Retina (tissue), 1 donor: Measurements from ENCODE around the gene BPIFA3.
A peak's percentile ranks its signal among the peaks of the same experiment; 100 is the strongest.

Experiments used
- DNase-seq: peaks from one replicate; pipeline ENCODE4 v3.0.0-alpha.2; 2016

Gene BPIFA3

GRCh38 chr20:33229843-33230242 is 12.7 kb downstream of the BPIFA3 start:
- DNase-seq: no peak

- no peak for DNase-seq
These were observed 14.1 kb downstream of the BPIFA3 start for GRCh38 chr20:33231237-33231636.

GRCh38 chr20:33232486-33233072 is 15.4 kb downstream of the BPIFA3 start:
- no peak for DNase-seq

DNA sequence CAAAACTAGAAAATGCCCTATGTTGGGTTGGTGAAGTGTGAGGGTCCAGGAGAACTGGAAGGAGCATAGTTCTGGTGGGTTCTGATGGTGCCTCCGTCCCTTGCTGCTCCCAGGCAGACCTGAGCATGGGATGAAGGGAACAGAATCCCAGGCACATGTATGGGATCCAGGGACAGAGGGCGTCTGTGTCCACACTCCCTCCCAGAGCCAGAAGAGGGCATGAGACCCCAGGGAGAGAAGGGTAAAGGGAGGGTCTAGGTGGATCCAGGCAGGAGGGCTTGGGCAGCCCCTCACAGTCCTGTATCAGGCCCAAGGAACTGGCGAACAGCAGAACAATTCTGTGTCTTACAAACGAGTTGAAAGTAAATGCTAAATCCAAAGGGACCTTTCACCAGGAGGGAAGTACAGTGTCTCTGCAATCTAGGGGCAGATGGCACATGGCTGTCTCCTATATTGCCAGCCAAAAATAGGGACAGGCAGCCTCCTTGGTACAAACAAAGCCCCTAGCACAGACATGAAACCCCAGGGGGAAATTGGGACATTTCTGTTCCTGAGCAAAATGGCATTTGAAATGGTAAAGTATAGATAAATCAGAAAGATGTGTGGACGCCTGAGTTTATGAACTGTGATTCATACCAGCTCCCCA is 16.1 kb downstream of the BPIFA3 start:
- DNase-seq: no peak

DNA sequence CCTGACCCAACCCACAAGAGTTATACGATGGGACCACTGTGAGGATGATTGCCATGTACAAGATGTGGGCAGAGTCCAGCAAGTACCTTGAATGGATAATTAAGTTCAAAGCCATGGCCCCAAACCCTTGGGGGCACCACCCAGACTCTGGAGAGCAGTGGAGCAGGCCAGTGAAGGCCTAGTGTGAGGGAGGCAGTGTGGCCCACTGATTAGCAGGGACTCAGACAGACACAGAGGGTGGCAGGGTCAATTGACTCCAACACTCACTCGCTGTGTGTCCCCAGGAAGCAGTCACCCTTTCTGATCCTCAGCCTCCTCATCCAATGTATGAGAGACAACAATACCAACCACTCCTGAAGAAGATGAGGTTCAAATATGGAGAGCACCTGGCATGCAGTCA is 16.9 kb downstream of the BPIFA3 start:
- DNase-seq: no peak

DNA sequence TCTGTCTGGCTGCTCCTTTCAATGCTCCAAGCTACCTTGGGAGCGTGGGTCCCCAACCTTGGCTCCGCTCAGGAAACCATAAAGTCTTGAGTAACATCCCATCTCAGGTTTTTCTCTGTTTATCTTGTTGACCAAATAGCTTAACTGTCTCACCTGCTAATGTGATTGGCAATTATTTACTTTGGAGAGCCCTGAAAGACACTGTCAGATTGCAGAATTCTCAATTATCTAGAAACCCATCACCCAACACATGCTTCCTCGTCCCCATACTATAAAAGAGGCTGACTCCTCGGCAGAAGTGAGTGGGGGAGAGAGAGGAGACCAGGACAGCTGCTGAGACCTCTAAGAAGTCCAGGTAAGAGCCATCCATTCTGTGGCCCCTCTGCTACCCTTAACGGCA is 18.5 kb downstream of the BPIFA3 start, which contains the start of gene BPIFA1:
Gene BPIFA1 (plus strand): TSS at position 301 of the 400 bp plus-strand sequence. CDS start 1,716 bp downstream, outside the sequence.
- no peak for DNase-seq

DNA sequence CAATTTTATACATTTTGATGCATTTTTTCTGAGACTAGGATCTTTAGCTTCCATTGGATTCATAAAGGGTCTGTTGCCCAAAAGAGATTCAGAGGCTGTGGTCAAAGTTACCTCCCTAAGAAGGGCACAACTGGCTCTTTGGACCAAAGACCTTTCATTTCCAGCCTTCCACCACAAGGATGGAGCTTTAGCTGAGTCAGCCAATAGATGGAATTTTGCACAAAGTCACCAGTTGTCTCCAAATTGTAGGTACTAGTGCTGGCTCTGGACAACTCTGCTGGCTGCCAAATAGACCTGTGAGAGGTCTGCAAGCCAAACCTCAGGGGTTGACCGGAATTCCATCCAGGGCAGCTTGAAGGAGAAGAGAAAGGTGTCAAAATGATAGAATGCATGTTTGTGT is 19.2 kb downstream of the BPIFA3 start:
- no peak for DNase-seq

GRCh38 chr20:33237989-33238388 is 20.8 kb downstream of the BPIFA3 start:
- DNase-seq: no peak

DNA sequence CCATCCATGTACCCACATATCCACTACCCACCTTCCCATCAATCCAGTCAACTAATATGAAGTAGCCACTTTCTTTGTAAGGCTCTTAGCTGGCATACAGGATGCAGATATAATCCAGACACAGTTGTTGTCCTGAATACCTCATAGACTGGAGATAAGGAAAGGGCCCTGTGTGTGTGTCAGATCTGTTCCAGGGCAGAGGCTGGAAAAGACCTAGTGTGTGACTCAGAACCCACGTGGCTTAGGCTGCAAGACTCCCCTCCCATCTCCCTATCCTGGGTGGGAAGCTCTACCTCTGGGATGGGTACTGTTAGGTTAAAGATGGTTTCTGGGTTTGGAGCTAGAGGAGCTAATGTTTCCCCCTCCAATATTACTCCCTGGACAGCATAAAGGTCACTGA is 22.3 kb downstream of the BPIFA3 start:
- DNase-seq: no peak

- no peak for DNase-seq
These were observed 23.0 kb downstream of the BPIFA3 start for GRCh38 chr20:33239979-33240736.

- no peak for DNase-seq
These were observed 23.8 kb downstream of the BPIFA3 start for GRCh38 chr20:33240923-33241322.

- no peak for DNase-seq
These were observed 25.4 kb downstream of the BPIFA3 start for GRCh38 chr20:33242319-33243100.

- DNase-seq: no peak
These were observed 28.9 kb downstream of the BPIFA3 start for GRCh38 chr20:33246077-33246476.

GRCh38 chr20:33249456-33249855 is 32.3 kb downstream of the BPIFA3 start:
- peak; percentile 15 for DNase-seq

DNA sequence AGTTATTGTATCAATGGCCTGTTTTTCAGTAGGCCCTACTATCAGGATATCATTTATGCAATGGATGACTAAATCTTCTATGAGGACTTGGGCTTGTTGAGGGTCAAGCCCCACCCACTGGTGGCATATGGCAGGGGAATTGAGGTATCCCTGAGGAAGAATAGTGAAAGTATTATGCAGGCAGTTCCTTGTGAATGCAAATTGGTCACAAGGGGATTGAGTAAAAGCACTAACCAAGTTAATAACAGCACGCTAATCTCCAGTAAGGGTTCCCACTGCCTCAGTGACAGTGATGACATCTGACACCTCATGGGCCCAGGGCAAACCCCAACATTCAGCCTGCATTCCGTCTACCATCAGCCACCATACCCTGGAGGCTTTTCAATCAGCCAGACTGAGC is 33.5 kb downstream of the BPIFA3 start:
- DNase-seq: peak; percentile 57

DNA sequence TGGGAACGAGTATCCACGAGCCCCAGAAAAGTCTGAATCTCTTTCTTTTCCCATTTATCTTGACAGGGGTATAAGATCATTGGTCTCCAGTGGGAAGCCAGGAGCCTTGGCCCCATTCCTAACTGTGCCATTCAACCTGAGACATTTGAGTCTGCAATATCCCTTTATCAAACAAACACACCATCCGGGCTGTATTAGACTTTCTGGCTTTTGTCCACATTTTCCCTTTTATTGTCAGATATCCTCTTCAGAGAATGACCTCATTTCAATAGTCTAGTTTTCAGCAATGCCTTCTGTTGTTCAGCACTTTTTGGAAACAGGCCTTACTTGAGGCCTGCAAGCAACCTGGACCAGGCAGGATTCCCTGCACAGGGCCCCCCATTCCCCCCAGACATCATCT is 34.3 kb downstream of the BPIFA3 start:
- DNase-seq: no peak

- DNase-seq: no peak
These were observed 35.3 kb downstream of the BPIFA3 start for GRCh38 chr20:33252460-33252859.

DNA sequence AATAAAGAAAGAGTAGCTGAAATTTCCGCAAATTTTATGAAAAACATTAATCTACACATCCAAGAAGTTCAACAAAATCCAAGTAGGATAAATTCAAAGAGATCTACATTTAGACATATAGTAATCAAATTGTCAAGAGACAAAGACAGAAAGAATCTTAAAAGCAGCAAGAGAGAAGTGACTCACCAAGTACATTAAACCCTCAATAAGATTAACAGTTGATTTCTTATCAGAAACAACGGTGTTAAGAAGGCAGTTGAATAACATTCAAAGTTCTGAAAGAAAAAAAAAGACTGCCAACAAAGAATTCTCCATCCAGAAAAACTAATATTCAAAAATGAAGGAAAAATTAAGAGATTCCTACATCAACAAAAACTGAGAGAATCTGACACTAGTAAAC is 37.9 kb downstream of the BPIFA3 start:
- no peak for DNase-seq

DNA sequence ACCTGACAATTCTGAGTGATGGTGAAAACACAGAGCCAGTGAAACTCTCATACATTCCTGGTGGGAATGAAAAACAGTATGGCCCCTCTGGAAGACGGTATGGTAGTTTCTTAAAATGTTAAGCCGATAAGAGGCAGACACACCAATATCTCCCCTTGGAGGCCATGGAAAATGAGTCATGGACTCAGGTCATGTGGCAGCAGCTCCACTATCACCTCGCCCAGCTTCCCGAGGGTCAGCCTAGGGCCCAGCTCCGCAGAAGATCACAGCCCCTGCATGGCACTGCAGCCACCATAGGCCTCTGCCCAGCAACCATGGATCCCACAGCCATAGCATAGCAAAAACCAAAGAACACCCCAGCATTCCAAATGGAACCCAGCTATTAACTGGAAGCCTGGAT is 40.1 kb downstream of the BPIFA3 start:
- DNase-seq: no peak

DNA sequence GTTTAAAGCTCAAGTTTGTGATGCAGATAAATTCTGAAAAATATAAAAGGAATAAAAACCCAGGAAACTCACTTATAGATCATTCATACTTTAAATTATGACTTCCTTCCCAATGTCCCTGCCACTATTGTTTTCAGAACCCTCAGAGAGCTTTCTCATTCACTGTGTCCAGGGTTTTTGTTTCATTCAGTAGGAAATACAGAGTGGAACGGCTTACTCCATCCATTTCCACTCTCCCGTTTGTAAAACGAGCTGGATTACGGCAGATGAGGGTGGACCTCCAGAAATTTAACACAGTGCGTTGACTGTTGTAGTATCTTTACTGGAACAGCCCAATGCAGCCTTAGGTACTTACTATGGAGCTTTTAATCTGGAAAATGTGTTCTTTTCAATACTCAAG is 42.2 kb downstream of the BPIFA3 start:
- DNase-seq: no peak

- DNase-seq: no peak
These were observed 44.3 kb downstream of the BPIFA3 start for GRCh38 chr20:33261465-33261864.

DNA sequence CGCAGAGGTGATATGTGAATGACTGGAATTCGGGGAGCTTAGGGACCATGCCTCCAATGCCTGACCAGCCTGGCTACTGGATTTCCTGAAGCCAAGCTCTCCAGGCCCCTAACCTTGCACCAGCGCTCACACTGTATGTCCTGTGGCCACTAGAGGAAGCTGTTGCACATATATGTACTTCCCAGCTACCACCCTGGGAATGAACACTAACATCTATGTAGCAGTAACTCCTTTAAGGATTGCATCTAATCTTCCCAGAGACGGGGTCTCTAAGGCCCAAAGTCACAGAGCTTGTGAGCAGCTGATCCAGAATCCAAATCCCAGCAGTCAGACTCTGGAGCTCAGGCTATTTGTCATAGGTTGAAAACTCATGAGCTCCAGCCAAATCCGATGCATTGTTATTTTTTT is 45.5 kb downstream of the BPIFA3 start:
- peak; percentile 34 for DNase-seq

GRCh38 chr20:33263784-33264183 is 46.6 kb downstream of the BPIFA3 start:
- DNase-seq: no peak
